Measurements from ENCODE around the gene CHRNG.

CHRNG gene

DNA sequence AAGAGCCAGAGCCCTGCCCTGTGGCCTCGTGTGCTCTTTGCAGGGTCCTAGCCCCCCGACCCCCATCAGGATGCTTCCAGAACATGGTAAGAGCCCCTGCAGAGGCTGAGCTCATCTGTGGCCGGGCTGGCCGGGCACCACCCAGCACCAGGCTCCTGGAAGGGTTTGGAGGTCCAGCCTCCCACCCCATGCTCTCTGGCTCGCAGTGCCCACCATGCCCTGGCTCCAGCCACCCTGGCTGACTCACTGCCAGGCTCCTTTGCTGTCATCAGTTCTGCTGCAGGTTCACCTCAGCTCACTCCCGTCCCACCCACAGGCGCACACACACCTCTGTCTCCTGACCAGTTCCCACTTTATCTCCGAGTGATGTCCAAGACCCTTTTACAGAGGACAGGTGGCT is 48.5 kb downstream of the CHRNG start:
- H3K36me3 ChIP-seq = peaks cover 14% of the 10 kb centered on the region
- H3K9me3 ChIP-seq = no peaks in the 10 kb centered on the region
- no peaks in the 10 kb centered on the region for H3K27me3 ChIP-seq
- H3K27ac ChIP-seq = no peak overlapping the region
- TF ChIP-seq, protein P1, sequence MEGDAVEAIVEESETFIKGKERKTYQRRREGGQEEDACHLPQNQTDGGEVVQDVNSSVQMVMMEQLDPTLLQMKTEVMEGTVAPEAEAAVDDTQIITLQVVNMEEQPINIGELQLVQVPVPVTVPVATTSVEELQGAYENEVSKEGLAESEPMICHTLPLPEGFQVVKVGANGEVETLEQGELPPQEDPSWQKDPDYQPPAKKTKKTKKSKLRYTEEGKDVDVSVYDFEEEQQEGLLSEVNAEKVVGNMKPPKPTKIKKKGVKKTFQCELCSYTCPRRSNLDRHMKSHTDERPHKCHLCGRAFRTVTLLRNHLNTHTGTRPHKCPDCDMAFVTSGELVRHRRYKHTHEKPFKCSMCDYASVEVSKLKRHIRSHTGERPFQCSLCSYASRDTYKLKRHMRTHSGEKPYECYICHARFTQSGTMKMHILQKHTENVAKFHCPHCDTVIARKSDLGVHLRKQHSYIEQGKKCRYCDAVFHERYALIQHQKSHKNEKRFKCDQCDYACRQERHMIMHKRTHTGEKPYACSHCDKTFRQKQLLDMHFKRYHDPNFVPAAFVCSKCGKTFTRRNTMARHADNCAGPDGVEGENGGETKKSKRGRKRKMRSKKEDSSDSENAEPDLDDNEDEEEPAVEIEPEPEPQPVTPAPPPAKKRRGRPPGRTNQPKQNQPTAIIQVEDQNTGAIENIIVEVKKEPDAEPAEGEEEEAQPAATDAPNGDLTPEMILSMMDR (IDR thresholded peaks at IDR 0.05) = no peak
- no peaks in the 10 kb centered on the region for H3K4me1 ChIP-seq (ENCODE audit: control insufficient read depth in 1 of 2, insufficient read depth in 1 of 2, low read depth in 1 of 2, low read length in 1 of 2)
- H3K4me3 ChIP-seq (ENCODE audit: low read depth in 1 of 2, low read length in 1 of 2) = no peak overlapping the region

GRCh38 chr2:232588680-232589585 is 49.4 kb downstream of the CHRNG start:
- no peaks in the 10 kb centered on the region for H3K27me3 ChIP-seq
- H3K4me1 ChIP-seq (ENCODE audit: control insufficient read depth in 1 of 2, insufficient read depth in 1 of 2, low read depth in 1 of 2, low read length in 1 of 2) = no peaks in the 10 kb centered on the region
- no peaks in the 10 kb centered on the region for H3K9me3 ChIP-seq
- no peak overlapping the region for H3K27ac ChIP-seq
- TF ChIP-seq, protein P1 (IDR thresholded peaks at IDR 0.05) = no peak
- H3K36me3 ChIP-seq = peaks cover 7% of the 10 kb centered on the region
- no peak overlapping the region for H3K4me3 ChIP-seq (ENCODE audit: low read depth in 1 of 2, low read length in 1 of 2)

DNA sequence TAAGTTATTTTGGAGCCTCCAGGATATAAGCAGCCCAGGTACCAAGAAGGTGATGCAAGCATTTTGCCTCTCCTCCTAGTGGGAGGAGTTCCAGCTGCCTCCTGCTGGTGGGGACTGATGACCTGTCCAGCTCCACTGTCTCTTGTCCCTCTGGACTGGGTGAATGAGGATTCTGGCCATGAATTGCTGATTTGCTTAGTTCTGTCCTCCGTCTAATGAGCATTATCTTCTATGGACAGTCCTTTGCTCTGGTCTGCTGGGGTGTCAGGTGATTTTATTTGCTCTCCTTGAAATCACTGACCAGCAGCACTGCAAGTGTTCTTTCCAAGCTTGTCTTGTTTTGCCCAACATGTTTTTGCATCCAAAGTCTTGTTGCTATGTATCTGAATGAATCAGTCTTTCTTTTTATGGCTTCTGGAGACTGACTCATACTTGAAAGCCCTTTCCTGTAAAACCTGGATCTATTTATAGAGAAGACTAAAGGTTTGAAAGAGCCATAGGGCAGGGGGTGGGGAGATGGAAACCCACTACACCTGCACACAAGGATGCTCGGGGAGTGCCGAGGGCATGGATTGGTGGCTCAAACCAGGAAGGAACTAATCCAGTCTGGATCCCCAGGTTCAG is 53.4 kb downstream of the CHRNG start:
- H3K9me3 ChIP-seq = no peaks in the 10 kb centered on the region
- H3K27ac ChIP-seq = no peak overlapping the region

DNA sequence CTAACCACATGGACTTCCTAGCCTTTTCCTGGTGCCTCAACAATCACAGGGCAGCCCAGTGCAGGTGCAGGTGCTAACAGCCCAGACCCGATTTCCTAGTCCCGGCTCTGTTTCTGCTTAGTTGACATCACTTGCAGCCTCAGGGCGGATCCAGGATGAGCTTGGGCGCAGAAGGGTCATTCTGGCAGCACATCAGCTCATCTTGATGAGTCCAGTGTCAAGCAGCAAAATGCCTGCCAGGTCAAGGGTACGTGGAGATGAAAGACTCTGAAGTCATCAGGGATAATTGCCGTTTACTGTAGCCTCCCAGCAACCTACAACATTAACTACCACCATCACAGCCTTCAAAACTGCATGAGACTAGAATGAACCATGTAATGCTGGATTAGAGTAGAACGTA is 54.5 kb downstream of the CHRNG start:
- H3K27me3 ChIP-seq = no peaks in the 10 kb centered on the region
- H3K27ac ChIP-seq = no peak overlapping the region
- H3K4me3 ChIP-seq (ENCODE audit: low read depth in 1 of 2, low read length in 1 of 2) = no peak overlapping the region
- no peaks in the 10 kb centered on the region for H3K9me3 ChIP-seq
- no peaks in the 10 kb centered on the region for H3K4me1 ChIP-seq (ENCODE audit: control insufficient read depth in 1 of 2, insufficient read depth in 1 of 2, low read depth in 1 of 2, low read length in 1 of 2)
- TF ChIP-seq, protein P1 (IDR thresholded peaks at IDR 0.05) = no peak
- H3K36me3 ChIP-seq = no peaks in the 10 kb centered on the region

More for the DNA sequence above, 53.4 kb downstream of the CHRNG start:
- TF ChIP-seq, protein P1 (IDR thresholded peaks at IDR 0.05) = no peak
- Histone ChIP-seq H3K4me3 (ENCODE audit: low read depth in 1 of 2, low read length in 1 of 2) (no peak overlapping the region), H3K27me3 (no peaks in the 10 kb centered on the region), H3K36me3 (no peaks in the 10 kb centered on the region), H3K4me1 (ENCODE audit: control insufficient read depth in 1 of 2, insufficient read depth in 1 of 2, low read depth in 1 of 2, low read length in 1 of 2) (no peaks in the 10 kb centered on the region)
